NB4 (cell line): ENCODE measurements around the gene RNU6-9.

Source experiments
- POLR2A ChIP-seq: IDR thresholded peaks from 2 replicates; pipeline ENCODE4 v1.6.1; 2011; ENCODE audit warnings: mild to moderate bottlenecking; ENCODE audit not compliant: insufficient read length; ENCODE audit errors: extremely low read depth
- TF ChIP-seq, protein P1 (sequence below): IDR thresholded peaks from one replicate; pipeline ENCODE4 v1.5.1; 2012; ENCODE audit warnings: low read depth, low read length

- TF ChIP-seq, protein P1, sequence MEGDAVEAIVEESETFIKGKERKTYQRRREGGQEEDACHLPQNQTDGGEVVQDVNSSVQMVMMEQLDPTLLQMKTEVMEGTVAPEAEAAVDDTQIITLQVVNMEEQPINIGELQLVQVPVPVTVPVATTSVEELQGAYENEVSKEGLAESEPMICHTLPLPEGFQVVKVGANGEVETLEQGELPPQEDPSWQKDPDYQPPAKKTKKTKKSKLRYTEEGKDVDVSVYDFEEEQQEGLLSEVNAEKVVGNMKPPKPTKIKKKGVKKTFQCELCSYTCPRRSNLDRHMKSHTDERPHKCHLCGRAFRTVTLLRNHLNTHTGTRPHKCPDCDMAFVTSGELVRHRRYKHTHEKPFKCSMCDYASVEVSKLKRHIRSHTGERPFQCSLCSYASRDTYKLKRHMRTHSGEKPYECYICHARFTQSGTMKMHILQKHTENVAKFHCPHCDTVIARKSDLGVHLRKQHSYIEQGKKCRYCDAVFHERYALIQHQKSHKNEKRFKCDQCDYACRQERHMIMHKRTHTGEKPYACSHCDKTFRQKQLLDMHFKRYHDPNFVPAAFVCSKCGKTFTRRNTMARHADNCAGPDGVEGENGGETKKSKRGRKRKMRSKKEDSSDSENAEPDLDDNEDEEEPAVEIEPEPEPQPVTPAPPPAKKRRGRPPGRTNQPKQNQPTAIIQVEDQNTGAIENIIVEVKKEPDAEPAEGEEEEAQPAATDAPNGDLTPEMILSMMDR: no peak
- TF ChIP-seq POLR2A: no peak
Observed at GRCh38 chr19:887072-887471, 6.2 kb upstream of the RNU6-9 start.
